NCI-H128 (cell line): Measurements from ENCODE around the gene CSTA.
"Not testable (repeated sequence)": the region's sequence is repeated elsewhere in the genome, so short reads cannot be mapped to it uniquely, and the experiment has no call there.

ENCODE experiments used
- DNase-seq: peaks from one replicate; lab custom pipeline; 2025; ENCODE audit not compliant: unreplicated experiment; lab: John Stamatoyannopoulos, UW

Gene CSTA

DNA sequence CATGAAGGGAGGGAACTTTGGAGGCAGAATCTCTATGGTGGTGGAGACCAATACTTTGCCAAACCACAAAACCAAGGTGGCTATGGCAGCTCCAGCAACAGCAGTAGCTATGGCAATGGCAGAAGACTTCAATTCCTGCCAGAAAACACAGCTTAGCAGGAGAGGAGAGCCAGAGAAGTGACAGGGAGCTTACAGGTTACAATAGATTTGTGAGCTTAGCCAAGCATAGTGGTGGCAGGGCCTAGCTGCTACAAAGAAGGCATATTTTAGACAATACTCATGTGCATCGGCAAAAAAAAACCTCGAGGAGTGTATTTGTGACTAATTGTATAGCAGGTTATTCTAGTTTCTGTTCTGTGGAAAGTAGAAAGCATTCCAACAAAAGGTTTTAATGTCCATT is 6.4 kb upstream of the CSTA start:
- no peak for DNase-seq

DNA sequence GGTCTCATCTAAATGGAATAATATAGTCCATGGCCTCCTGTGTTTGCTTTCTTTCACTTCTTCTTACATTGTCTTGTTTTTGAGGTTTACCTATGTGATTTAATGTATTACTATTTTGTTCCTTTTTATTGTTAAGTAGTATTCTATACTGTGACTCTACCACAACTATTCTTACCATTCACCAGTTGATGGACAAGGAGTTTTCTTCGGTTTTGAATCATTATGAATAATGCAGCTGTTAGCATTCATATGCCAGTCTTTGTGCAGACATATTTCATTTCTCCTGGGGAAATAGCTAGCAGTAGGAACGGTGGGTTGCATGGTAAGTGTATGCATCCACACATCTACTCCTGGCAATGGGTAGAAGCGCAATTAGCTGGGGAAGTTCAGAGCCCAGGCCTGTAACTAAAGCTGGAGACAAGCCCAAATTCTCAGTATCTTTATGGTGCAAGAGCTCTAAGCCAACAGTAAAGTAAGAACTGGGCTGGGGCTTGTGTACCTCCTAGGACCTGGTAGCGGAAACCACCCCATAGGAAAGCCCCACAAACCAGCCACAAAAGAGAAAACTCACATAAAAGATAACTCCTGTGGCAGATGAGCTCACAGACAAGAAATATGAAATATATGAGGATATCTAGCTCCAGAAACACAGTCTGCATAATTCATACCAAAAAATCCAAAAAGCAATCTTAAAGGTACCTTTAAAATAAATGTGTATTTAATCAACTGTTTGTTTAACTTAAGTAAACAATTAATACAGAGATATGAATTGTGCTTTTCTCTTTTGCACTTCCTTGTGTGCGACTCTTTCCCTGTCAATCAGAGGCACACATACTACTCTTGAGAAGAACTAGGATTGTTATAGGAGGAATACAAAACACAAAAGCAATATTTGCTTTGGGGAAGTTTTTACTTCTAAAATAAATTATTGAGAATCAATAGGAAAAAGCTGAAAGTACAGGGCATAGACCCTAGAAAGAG is 2.7 kb upstream of the CSTA start:
- DNase-seq, result no peak

DNA sequence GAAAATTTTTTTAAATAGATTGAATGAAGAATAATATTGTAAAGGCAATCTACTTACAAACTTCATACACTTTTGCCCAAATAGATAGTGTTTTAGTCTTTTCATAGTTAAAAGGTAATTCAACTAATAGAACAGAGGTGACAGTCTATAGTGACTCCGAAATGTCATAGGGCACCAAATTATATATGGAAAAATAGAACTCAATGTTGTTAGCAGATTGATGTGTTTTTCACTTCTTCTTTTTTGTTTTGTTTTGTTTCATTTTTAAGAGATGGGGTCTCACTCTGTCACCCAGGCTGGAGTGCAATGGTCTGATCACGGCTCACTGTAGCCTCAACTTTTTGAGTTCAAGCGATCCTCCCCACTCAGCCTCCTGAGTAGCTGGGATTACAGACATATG is 721 bp downstream of the CSTA start:
- no peak for DNase-seq

DNA sequence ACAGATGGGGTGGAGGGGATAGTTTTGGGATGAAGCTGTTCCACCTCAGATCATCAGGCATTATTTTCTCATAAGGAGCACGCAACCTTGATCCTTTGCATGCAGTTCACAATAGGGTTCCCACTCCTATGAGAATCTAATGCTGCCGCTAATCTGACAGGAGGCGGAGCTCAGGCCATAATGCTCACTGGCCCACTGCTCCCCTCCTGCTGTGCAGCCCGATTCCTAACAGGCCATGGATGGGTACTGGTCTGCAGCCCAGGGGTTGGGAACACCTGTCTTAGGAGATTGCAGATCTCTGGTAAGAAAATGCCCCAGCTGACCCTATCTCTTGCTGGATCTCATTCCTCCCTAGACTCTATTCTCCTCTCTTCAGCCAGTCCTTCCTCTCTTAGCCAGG is 6.8 kb downstream of the CSTA start:
- DNase-seq, result no peak

DNA sequence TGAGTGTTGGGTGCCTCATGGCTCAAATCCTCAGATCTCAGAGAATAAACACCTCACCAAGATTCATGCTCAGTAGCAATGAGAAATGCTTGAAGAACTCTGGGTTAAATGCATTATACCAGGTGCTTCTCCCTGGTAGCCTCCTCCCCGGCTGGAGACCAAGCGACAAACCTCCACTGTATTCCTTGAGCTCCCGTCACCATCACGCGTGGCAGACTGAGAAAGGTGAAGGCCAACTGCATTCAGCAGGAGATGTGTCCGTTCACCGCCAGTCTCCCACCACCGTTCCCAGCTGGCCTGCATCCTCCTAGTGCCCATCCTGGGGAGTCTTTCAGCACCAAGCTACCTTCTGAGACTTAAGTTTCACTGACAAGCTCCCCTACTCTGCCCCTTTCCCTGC is 7.5 kb downstream of the CSTA start:
- DNase-seq, result no peak

DNA sequence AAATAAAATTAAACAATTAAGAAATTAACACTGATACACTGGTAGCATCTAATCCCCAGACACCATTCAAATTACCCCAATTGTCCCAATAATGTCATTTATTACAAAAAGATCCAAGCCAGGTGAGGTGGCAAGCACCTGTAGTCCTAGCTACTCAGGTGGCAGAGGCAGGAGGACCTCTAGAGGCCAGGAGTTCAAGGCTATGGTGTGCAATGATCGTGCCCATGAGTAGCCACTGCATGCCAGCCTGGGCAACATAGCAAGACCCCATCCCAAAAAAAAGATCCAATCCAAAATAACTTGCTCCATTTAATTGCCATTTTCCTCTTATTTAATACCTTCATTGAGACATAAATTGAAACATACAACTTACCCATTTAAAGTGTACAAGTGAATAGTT is 17.8 kb downstream of the CSTA start:
- no peak for DNase-seq

DNA sequence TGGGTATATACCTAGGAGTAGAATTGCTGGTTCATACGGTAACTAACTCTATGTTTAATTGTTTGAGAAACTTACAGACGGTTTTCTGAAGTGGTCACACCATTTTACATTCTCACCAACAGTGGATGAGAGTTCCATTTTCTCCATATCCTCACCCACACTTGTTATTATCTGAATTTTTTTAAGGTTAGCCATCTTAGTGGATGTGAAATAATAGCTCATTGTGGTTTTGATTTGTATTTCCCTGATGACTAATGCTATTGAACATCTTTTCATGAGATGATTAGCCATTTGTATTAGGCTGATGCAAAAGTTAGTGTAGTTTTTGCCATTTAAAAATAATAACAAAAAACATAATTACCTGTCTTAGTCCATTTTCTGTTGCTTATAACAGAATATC is 18.6 kb downstream of the CSTA start:
- no peak for DNase-seq

DNA sequence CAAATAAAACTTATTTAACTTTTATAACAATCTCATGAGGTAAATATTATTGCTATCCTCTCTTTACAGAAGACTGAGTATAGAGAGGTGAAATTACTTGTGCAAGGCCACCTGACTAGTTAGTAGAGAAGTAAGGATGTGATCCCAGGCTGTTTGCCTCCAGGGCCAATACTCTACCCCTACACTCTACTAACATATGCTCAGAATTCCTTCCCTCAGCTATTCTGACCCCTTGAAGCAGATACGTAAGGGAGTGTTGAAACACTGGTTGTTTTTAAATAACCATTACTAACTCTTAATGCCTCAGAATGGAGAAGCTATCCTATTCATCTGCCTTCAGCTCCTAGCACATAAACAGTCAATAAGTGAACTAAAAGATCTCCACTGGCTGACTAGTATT is 24.1 kb downstream of the CSTA start:
- DNase-seq, result no peak

DNA sequence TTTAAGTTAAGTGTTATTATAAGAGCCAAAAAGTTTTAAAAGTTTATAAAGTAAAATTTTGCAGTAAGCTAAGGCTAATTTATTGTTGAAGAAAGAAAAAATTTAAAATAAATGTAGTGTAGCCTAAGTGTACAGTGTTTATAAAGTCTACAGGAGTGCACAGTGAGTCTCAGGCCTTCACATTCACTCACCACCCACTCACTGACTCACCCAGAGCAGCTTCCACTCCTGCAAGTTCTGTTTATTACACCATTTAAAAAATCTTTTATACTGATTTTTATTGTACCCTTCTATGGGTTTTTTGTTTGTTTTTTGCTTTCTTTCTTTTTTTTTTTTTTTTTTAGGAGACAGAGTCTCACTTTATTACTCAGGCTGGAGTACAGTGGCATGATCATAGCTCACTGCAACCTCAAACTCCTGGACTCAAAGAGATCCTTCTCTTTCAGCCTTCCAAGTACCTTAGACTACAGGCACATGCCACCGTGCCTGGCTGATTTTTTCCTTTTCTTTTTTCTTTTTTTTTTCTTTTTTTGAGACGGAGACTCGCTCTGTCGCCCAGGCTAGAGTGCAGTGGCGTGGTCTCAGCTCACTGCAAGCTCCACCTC is 25.9 kb downstream of the CSTA start:
- no peak for DNase-seq

DNA sequence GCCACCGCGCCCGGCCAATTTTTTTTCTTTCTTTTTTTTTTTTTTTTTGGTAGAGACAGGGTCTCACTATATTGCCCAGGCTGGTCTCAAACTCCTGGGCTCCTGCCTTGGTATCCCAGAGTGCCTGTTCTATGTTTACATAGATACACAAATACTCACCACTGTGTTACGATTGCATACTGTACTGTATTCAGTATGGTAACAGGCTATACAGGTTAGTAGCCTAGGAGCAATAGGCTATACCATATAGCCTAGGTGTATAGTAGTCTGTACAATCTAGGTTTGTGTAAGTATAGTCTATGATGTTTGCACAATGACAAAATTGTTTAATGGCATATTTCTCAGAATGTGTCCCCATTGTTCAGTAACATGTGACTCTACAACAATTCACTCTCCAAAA is 26.6 kb downstream of the CSTA start:
- no peak for DNase-seq

DNA sequence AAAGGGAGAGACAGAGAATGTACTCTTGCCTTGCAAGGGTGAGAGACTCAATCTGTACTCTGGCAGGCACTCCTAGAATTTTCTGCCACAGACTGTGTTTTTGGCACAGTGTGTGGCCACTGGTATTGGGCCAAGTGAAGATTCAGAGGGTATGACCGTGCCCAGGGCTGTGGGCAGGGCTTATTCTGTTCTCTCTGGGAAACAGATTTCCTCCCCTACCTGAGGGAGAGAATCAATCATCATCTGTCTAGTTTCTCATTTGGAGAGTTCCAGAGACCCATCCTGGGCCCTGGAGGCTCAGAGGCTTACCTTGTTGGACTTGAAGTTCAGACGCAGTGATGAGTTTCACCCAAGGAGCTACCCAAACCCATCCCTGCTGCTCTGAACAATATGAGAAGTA is 28.2 kb downstream of the CSTA start:
- no peak for DNase-seq

DNA sequence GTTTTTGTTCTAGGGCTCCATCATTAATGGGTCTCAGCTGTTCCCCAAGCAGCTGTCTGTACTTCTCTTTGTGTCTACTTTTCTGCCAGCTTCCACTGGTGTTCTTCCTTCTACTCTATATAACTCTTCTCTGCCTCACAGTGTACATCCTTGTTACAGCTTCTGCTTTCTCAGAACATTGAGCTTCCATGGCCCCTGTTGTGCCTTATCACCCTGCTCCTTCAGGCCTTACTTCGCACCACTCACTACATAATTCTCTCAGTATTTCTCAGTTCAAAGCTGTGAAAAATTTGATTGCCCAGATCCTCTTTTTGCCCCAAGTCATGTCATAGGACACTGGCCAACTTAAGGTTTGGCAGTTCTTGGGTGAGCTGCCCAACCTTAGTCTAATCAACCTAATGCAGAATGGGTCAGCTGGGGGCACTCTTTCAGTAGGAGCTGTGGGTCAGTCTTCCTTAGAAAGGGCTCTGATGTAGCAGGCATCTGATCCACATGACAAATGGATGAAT is 28.9 kb downstream of the CSTA start:
- DNase-seq, result no peak

DNA sequence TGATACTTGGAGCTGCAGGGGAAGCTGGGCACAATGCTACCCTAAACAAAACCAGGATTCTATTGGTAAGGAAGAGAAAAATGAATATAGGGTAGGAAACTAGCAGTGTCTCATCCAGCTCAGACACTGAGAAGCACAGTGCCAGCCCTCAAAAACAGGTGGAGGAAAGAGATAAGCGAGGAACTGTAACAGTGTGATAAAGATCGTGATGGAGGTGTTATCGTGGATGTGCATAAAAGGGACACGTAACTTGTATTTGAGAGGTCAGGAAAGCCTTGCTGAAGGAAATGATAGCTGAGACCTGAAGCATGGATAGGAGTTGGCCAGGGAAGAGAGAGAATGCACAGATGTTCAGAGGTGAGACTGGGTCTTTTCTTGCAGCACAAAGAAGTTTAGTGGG is 30.6 kb downstream of the CSTA start:
- DNase-seq, result no peak

DNA sequence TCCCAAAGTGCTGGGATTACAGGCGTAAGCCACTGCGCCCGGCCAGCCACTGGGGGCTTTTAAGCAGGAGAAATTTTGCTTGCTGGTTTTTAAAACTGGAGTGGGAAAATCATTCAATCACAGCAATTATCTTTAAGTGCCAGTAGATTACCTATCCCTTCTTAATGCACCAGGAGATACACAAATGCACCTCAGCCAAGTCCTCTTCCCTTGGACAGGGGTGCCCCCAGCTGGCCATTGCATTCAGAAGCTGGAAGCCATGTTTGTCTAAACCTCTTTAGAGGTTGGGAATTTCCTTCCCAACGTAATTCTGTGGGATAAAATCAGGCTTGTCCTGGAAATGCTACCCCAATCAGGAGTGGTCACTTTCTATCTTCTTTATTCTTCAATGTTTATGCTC is 31.4 kb downstream of the CSTA start:
- DNase-seq, result no peak

DNA sequence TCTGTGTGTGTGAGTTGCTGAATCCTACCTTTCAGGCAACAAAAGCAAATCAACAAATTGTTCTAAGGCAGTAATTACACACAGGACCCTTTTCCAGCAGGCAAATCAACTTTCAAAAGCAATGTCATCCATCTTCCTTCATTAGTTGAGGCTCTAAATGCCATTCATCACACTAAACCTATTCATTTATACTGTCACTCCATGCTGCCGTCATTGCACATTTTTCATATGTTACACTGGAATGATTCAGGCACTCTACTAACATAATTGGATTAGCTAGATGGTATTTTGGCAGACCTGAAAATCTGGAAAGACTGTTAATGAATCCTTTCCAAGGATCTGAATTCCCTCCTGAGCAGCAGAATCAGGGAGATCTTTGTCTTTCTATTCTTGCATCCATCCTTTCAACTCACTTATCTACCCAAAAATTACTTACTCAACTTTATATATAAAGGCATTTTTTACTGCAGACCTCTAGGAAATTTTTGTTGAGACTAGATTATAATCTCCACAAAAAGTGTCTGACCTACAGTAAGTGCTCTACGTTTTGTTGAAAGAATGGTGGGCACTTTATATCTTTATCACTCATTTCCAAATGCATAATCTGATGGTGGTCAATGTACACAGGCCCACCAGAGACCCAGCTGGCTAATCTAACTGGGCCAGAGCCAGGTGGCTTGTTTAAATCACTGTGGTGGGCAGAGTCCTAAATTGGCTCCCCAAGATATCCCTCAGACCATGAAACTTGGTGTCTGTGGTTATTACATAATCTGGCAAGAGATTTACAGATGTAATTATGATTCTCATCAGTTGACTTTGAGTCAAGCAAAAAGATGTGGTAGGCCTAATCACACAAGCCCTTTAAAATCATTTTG is 33.0 kb downstream of the CSTA start:
- no peak for DNase-seq

DNA sequence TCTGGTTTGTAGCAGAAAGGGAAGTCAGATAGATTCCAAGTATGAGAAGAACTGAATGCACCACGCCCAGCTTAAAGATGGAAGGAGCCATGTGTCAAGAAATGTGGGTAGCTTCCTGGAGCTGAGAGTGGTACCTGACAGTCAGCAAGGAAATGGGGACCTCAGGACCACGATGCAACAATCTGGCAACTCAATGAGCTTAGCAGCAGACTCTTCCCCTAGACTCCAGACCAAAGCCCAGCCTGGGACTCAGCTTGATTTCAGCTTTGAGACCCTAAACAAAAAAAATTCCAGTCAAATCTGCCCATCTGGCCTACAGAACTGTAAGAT is 33.6 kb downstream of the CSTA start:
- DNase-seq, result no peak

DNA sequence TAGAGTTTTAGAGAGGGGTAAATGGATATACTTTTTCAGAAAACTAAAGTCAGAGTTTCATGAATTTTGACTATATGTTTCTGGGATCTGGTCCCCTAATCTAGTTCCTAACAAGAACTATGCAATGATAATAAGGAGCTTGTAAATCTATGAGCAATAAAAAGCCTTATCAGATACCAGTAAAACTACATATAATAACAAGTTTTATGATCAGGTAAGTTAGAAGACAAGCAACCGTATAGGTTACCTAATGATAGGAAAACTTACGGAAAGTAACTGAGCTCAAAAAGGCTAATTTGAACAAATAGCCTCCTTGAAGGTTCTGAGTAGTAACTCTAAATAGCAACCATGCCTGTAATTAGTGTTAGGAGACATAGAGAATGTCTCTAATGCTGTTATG is 37.0 kb downstream of the CSTA start:
- no peak for DNase-seq

DNA sequence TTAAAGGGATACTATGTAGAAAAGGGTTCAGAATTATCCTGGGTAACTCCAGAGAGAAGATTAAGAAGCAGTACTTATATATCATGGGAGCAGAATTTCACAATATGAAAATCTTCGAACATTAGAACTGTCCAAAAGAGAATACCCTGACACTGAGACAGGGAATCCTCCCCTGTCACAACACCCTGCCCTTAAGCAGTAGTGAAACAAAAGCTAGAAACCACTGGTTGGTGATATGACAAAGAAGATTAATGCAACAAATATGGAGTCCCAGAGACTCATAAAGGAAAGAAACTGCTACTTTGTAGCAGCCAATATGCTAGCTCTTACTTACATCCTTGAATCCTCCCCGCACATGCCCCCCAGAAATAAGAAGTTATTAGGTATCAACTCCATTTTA is 39.4 kb downstream of the CSTA start:
- no peak for DNase-seq

DNA sequence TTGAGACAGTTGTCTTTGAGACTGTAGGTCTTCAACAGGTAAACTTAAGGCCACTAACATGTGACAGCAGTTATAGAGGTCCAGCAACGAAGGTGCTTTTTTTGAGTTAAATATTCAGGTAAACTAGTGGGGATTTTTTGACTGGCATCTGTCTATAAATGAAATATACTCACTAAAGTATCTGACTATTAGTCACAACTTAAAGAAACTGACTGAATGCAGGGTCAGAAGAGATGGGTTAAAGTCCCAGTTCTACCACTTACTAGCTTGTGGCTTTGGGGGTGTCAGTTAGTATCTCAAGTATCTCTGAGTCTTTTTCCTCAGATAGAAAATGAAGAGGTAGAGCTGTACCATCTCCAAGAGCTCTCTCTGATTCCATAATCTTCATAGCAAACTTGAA is 40.0 kb downstream of the CSTA start:
- no peak for DNase-seq

DNA sequence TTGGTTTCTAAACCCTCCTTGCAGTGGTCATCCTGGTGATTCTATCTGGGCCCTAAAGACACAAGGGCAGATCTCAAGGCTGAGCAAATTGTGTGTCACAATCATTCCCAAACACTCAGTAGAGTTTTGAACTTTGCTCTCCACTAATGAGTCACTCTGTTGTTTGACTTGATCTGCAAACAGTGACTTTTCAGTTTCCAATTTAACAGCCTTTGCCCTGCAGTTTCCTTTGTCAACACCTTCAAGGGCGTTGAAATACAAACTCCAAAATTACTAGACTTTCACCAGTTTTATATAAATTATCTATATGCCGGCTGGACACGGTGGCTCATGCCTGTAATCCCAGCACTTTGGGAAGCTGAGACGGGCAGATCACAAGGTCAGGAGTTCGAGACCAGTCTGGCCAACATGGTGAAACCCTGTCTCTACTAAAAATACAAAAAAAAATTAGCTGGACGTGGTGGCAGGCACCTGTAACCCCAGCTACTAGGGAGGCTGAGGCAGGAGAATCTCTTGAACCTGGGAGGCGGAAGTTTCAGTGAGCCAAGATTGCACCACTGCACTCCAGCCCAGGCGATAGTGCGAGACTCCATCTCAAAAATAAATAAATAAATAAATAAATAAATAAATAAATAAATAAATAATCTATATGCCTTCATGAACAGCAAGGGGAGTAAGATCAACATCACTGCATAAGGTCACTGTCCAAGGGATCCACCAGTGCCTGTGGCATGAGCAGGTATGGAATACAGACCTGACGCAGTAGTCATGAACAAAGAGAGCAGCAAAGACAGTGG is 40.7 kb downstream of the CSTA start:
- DNase-seq, result not testable (repeated sequence)

DNA sequence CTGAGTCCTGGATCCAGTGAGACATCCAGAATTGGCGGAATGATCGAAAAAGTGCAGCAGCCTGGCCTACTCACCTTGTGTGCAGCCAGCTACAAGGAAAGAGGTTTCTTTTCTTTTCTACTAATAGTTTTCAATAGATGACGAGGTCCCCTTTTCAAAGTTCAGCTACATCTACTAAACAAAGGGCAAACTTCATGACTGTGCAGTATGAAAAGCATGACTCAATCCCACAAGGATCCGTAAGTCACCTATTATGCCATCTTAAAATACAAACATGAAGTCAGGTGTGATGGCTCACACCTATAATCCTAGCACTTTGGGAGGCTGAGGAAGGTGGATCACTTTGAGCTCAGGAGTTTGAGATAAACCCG is 41.3 kb downstream of the CSTA start:
- no peak for DNase-seq
